Activated CD4-positive, alpha-beta T cell treated with anti-CD3 and anti-CD28 coated beads, Interleukin-2, Interleukin-6, amounts not matched to agents 100 ng/mL and 50 ng/mL, durations not matched to agents 16 hours and 8 hours (primary cell): ENCODE data around the gene MRPL4.
"Not testable (repeated sequence)": the region's sequence is repeated elsewhere in the genome, so short reads cannot be mapped to it uniquely, and the experiment has no call there.

Source experiments
- DNase-seq: peaks from one replicate; pipeline ENCODE4 v3.0.0-alpha.2; 2020

MRPL4 gene

GRCh38 chr19:10230861-10231611, 21.0 kb upstream of the MRPL4 start, which contains the start of gene S1PR2:
Gene S1PR2 (minus strand): TSS chr19:10231331. CDS start chr19:10224905, 6,426 bp downstream.
- peak; percentile 69 for DNase-seq

GRCh38 chr19:10231612-10232228, 20.3 kb upstream of the MRPL4 start:
- DNase-seq: no peak

- no peak for DNase-seq
Observed at GRCh38 chr19:10233946-10234345, 18.1 kb upstream of the MRPL4 start.

- no peak for DNase-seq
Observed at GRCh38 chr19:10235003-10235402, 17.0 kb upstream of the MRPL4 start.

GRCh38 chr19:10235409-10235808, 16.6 kb upstream of the MRPL4 start:
- not testable (repeated sequence) for DNase-seq

- DNase-seq: no peak
Observed at GRCh38 chr19:10237702-10238101, 14.3 kb upstream of the MRPL4 start.

GRCh38 chr19:10238172-10238783, 13.7 kb upstream of the MRPL4 start:
- no peak for DNase-seq

GRCh38 chr19:10241826-10242449, 10.1 kb upstream of the MRPL4 start:
- not testable (repeated sequence) for DNase-seq

- no peak for DNase-seq
Observed at GRCh38 chr19:10243606-10244005, 8.4 kb upstream of the MRPL4 start.

- DNase-seq: no peak
Observed at GRCh38 chr19:10245189-10245939, 6.7 kb upstream of the MRPL4 start.

- no peak for DNase-seq
Observed at GRCh38 chr19:10246511-10246910, 5.5 kb upstream of the MRPL4 start.

- DNase-seq: no peak
Observed at GRCh38 chr19:10252707-10253106, 693 bp downstream of the MRPL4 start.

GRCh38 chr19:10254244-10254643, 2.2 kb downstream of the MRPL4 start:
- no peak for DNase-seq

- DNase-seq: no peak
Observed at GRCh38 chr19:10255358-10255757, 3.3 kb downstream of the MRPL4 start.

GRCh38 chr19:10256551-10256950, 4.5 kb downstream of the MRPL4 start:
- DNase-seq: no peak

- DNase-seq: no peak
Observed at GRCh38 chr19:10256970-10257615, 5.1 kb downstream of the MRPL4 start.

- DNase-seq: no peak
Observed at GRCh38 chr19:10258080-10258710, 6.2 kb downstream of the MRPL4 start.

GRCh38 chr19:10259162-10259905, 7.3 kb downstream of the MRPL4 start:
- DNase-seq: peak; percentile 94

GRCh38 chr19:10260141-10260584, 8.1 kb downstream of the MRPL4 start:
- peak; percentile 68 for DNase-seq

- DNase-seq: no peak
Observed at GRCh38 chr19:10262771-10263170, 10.8 kb downstream of the MRPL4 start.

GRCh38 chr19:10266706-10267105, 14.7 kb downstream of the MRPL4 start:
- no peak for DNase-seq
